SIG-M5 treated with dmso at 0.1 percent for 504 hours (cell line): ENCODE data around the gene SPATA21.

Experiments used
- DNase-seq: peaks from one replicate; lab custom pipeline; 2025; ENCODE audit not compliant: unreplicated experiment; lab: John Stamatoyannopoulos, UW

The SPATA21 gene

DNA sequence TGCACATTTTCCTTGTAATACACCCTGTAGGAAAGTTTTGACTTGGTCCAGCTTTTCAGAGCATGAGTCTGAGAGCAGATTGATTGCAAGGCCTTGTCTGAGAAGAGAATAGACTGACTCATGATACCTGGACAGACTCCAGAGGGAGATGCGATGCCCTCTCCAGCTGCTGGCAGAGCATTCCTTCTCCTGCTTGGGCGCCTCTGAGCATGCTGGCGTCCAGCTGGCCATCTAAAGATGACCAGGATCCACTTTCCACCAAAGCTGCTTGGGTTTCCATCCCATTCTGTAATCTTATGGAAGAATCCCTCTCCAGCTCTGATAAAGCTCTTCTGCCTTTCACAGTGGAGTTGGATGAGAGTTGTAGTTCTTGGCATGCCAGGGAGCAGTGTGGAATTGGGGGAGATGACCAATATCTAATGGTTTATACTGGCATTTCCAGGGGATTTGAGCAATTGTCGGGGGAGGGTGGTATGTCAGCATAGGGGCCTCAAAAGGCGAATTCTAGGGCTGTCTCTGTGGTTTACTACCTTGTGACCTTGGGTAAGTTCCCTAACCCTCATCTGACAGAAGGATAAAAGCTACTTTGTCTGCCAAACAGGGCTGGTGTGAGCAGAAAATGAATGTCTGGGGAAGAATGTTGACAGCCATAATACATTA lies 50.6 kb downstream of the SPATA21 start:
- no peak for DNase-seq

DNA sequence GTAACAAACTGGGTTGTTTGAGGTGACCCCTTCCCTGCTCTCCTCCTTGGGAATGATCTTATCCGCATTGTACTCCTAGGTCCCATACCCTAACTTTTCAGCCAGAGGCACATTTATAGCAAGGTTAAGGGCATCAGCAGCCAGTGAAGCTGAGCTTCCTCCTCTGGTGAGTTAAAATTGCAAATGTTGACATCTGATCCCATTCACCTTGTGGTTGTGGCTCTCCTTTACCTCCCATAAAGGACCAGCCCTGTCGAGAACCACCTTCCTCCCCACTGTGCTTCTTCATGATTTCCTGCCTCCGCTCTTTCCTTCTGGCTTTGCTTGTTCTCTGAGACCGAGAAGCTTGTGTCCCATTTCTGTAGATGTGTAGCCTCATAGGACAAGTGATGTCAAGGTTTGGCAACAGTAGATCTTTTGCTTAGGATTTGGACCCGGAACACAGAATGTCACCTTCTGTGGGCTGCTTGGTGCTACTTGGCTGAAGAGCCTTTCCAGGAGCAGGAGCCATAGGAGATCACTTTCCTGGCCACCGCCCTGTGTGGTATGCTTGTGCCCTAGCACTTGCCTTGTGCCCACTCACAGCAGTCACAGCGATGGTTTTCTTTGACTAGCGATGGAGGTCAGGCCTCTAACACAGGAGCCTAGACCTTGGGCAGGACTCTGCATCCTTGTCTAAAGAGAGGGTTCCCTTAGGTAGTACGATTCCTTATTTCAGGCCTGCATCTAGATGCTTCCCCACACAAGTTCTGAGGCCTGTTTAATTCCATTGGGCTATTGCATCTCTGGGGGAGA lies 51.4 kb downstream of the SPATA21 start:
- DNase-seq, result no peak

GRCh38 chr1:16383888-16384287 lies 53.3 kb downstream of the SPATA21 start:
- no peak for DNase-seq

DNA sequence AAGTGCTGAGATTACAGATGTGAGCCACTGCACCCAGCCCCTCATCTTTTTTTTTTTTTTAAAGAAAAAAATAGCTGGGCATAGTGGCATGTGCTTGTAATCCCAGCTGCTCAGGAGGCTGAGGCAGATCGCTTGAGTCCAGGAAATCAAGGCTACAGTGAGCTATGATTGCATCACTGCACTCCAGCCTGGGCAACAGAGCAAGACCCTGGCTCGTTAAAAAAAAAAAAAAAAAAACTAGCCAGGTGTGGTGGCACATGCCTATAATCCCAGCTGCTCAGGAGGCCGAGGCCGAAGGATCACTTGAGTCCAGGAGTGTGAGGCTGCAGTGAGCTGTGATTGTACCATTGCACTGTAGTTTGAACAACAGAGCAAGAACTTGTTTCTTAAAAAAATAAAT lies 56.4 kb downstream of the SPATA21 start:
- no peak for DNase-seq

DNA sequence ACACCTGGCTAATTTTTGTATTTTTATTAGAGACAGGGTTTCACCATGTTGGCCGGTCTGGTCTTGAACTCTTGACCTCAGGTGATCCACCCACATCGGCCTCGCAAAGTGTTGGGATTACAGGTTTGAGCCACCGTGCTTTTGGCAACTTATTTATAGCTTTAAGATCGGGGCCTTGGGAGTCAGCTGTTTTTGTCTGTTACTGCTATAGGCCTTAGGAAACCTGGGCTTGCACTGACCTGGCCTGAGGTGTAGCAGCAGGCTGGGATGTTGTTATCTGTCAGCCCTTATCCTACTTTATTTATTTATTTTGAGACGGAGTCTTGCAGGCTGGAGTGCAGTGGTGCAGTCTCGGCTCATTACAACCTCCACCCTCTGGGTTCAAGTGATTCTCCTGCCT lies 58.8 kb downstream of the SPATA21 start:
- no peak for DNase-seq

GRCh38 chr1:16376971-16377370 lies 60.3 kb downstream of the SPATA21 start:
- no peak for DNase-seq

- no peak for DNase-seq
Observed at GRCh38 chr1:16375521-16376340, 61.5 kb downstream of the SPATA21 start.

GRCh38 chr1:16374266-16374665 lies 63.0 kb downstream of the SPATA21 start:
- no peak for DNase-seq

- DNase-seq, result no peak
Observed at GRCh38 chr1:16372535-16373285, 64.5 kb downstream of the SPATA21 start.

GRCh38 chr1:16371725-16372124 lies 65.5 kb downstream of the SPATA21 start:
- DNase-seq, result peak; percentile 64

GRCh38 chr1:16369821-16370220 lies 67.4 kb downstream of the SPATA21 start:
- DNase-seq, result no peak

GRCh38 chr1:16367968-16368890 lies 69.0 kb downstream of the SPATA21 start:
- DNase-seq, result no peak

- DNase-seq, result peak; percentile 75
Observed at GRCh38 chr1:16367258-16367967, 69.8 kb downstream of the SPATA21 start.

GRCh38 chr1:16366722-16367257 lies 70.4 kb downstream of the SPATA21 start, which contains the start of gene SZRD1:
Gene SZRD1, plus strand, starts transcription at chr1:16367242. Its CDS starts 16 bp downstream, at chr1:16367258.
- peak; percentile 99 for DNase-seq

- peak; percentile 57 for DNase-seq
Observed at GRCh38 chr1:16365146-16365498, 72.1 kb downstream of the SPATA21 start.

DNA sequence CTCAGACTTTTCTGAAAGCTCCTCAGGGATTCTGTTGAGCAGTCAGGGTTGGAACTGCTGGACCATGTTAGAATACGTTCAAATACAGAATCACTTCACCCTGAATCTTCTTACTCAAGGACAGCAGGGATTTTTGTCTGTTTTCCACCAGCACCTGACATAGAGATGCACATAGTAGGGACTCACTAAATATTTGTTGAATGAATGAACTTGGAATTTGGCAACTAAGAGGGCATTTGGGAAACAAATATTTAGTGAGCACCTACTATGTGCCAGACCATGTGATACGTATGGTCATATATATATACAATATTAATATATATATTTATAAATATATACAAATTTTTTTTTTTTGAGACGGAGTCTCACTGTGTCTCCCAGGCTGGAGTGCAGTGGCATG lies 80.4 kb downstream of the SPATA21 start:
- no peak for DNase-seq

GRCh38 chr1:16354619-16355018 lies 82.6 kb downstream of the SPATA21 start:
- no peak for DNase-seq

DNA sequence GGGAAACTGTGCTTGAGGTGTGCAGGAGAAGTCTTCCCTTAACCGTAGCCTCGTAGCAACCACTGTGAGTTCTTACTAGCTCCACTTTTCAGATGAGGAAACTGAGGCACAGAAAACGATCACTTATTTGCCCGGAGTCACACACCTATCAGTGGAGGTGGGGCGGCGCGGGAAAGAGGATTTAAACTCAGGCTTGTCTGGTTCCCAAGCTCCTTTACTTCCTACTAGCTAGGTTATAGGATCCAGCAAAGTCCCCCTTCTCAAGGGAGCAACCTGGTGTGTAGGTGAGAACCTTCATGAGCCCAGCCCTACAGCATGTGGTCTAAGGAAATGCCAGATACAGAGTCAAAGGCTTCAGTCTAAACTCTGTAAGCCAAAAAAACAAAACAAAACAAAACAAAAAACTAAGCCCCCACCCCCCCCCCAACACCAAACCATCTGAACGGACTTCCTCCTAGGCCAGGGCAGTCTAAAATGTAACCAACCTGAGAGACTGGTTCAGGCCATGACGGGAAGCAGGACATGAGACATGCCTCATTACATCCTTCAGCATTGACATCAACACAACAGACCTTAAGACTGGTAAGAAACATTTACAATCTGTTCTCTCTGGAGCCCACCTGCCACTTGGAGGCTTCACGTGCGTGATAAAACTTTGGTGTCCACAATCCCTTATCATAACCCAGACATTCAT lies 84.2 kb downstream of the SPATA21 start:
- no peak for DNase-seq
